Ovary (tissue), 9 donors: ENCODE data around the gene NRXN2. TPM values are rescaled to one million over a fixed set of nuclear protein-coding genes. Genes with fewer than 3 reads are reported as not detected.

ENCODE experiments used
- DNase-seq, 5 donors: peaks; one replicate each; pipeline ENCODE4 v3.0.0-alpha.2; 2019 to 2020
- H3K27ac ChIP-seq, 2 donors: fragments of 200-600 bp; one replicate each; pipeline versions ENCODE4 v1.5.1 to v1.8.0; 2019 to 2022
- H3K27me3 ChIP-seq: fragments of 200-600 bp; one replicate; pipeline ENCODE4 v1.8.0; 2022
- H3K36me3 ChIP-seq: fragments of 200-600 bp; sonication (generic); one replicate; pipeline ENCODE4 v1.5.1; 2019
- H3K4me1 ChIP-seq: one replicate; pipeline ENCODE4 v1.8.1; 2013; ENCODE audit warnings: mild to moderate bottlenecking, moderate library complexity; ENCODE audit not compliant: insufficient read depth
- H3K4me3 ChIP-seq: fragments of 200-600 bp; sonication (generic); one replicate; pipeline ENCODE4 v1.5.1; 2017
- H3K9me3 ChIP-seq, 2 donors: fragments of 200-600 bp in 1 of 2; sonication (generic) in 1 of 2; one replicate each; pipeline versions ENCODE4 v1.5.1 to v1.8.1; 2013 to 2019; ENCODE audit warnings: mild to moderate bottlenecking in 1 of 2, moderate library complexity in 1 of 2
- CTCF ChIP-seq, 3 donors: fragments of 450-650 bp in 2 of 3; fragments of 200-600 bp in 1 of 3; IDR thresholded peaks; one replicate each; pipeline versions ENCODE4 v1.5.1 to v1.8.0; 2016 to 2022; ENCODE audit warnings: antibody characterized with exemption in 3 of 3, mild to moderate bottlenecking in 1 of 3
- EP300 ChIP-seq: sonication (generic); formaldehyde crosslinking; IDR thresholded peaks from one replicate; pipeline ENCODE4 v1.6.1; 2017; ENCODE audit warnings: antibody characterized with exemption
- POLR2A ChIP-seq: fragments of 450-650 bp; IDR thresholded peaks from one replicate; pipeline ENCODE4 v1.6.1; 2017; ENCODE audit warnings: antibody characterized with exemption, mild to moderate bottlenecking, moderate library complexity
- WGBS, 3 donors: extraction: QIAGEN DNeasy Blood & Tissue Kit in 1 of 3; methylation state at CpG; one replicate each; pipeline versions ENCODE4 v1.1.5 to v1.1.7; 2013 to 2017; 5-methylcytosine and 5-hydroxymethylcytosine counted together
- intact Hi-C, 4 donors: fragments of 100-400 bp; cut with DNase I; formaldehyde crosslinking; loops; one replicate each; pipeline versions ENCODE4 v1.11.0 to v1.15.1; 2022 to 2023
- polyA plus RNA-seq, 2 donors: library from polyadenylated mRNA; stranded (reverse); fragments of 200-250 nt in 1 of 2; fragments of 350-450 nt in 1 of 2; fragmentation: Illumina TruSeq in 1 of 2; extraction: RNeasy Lipid Tissue Mini Kit (QIAGEN cat#74804) in 1 of 2; gene quantifications; one replicate each; pipeline ENCODE4 v1.2.3, GENCODE V29; 2013 to 2014
- total RNA-seq, 7 donors: library from RNA; depleted of rRNA in 2 of 7; stranded (reverse); fragments of >200 nt in 2 of 7; fragmentation: NEBNext Ultra II Directional in 3 of 7; extraction: Animal tissue kit (Norgen Biotek cat#: 25700) in 3 of 7; gene quantifications; one replicate each; pipeline versions ENCODE4 v1.1.0 to v1.2.4, GENCODE V29; 2016 to 2023
- donor health status: DM: no; HTN: no; CAD: no; lungs with moderate emphysema.
- donor health status: DM: no; HTN: no; CAD: no.
- donor health status: Bipolar disorder and iron deficiency.
- donor health status: DM: yes; HTN: yes; CAD: no.
- donor health status: DM: no; HTN: no; CAD: no.
- donor health status: DM: yes; HTN: yes; CAD: no.

Gene NRXN2
- total and polyA plus RNA-seq, 9 donors = 6.4 to 64.1 (median 19.7) TPM

GRCh38 chr11:64580412-64580811 is 142.6 kb downstream of the NRXN2 start:
- intact Hi-C loops = no loop called here
- H3K36me3 ChIP-seq = no peaks in the 10 kb centered on the region
- H3K9me3 ChIP-seq = no peaks in the 10 kb centered on the region
- no peaks in the 10 kb centered on the region for H3K27me3 ChIP-seq
- no peaks in the 10 kb centered on the region for H3K4me1 ChIP-seq
- peak in 1 of 5 donors; percentile 35 for DNase-seq
- WGBS, 3 donors = 8 to 13% (median 9%) methylated on average over 7 of the region's 7 CpGs
- H3K4me3 ChIP-seq = no peak overlapping the region
- TF ChIP-seq EP300 = no peak
- no peak for TF ChIP-seq POLR2A
- no peak for TF ChIP-seq CTCF (IDR thresholded peaks at IDR 0.05)
- no peak overlapping the region for H3K27ac ChIP-seq

DNA sequence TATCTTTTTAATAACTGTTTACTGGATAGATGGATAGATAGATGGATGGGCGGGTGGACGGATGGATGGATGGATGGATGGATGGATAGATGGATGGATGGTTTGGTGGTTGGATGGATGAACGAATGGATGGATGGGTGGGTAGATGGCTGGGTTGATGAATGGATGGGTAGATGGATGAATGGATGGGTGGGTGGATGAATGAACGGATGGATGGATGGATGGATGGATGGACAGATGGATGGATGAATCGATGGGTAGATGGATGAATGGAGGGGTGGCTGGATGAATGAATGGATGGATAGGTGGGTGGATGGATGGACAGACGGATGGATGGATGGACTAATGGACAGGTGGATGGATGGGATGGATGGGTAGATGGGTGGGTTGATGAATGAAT is 145.8 kb downstream of the NRXN2 start:
- Histone ChIP-seq H3K4me1 (no peaks in the 10 kb centered on the region), H3K9me3 (no peaks in the 10 kb centered on the region), H3K27me3 (no peaks in the 10 kb centered on the region), H3K4me3 (no peak overlapping the region), H3K36me3 (no peaks in the 10 kb centered on the region), H3K27ac (no peak overlapping the region)
- intact Hi-C loops = no loop called here
- DNase-seq = no peak
- TF ChIP-seq CTCF (IDR thresholded peaks at IDR 0.05) (no peak), POLR2A (no peak), EP300 (no peak)
- 90 to 96% (median 94%) methylated on average over 6 of the region's 6 CpGs for WGBS, 3 donors

DNA sequence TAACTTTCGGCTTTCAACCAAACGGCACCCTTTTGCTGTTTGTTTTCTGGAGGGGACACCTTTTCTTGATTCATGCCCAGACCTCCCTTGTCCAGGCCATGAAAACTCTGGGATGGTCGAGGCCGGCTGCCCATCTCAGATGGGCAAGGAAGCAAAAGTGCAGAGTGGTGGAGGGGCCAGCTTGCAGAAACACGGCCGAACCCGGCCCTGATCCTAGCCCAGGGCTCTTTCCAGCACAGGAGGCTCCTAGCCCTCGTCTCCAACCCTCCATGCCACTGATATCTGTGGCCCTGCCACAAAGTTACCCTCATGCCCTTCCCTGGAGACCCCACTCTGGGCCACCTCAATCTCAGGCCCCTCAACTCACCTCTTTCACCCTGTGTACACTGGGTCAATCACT is 150.9 kb downstream of the NRXN2 start:
- no peaks in the 10 kb centered on the region for H3K27me3 ChIP-seq
- WGBS, 3 donors = 89 to 91% (median 90%) methylated on average over 8 of the region's 8 CpGs
- no peak for DNase-seq
- intact Hi-C loops = no loop called here
- H3K9me3 ChIP-seq = no peaks in the 10 kb centered on the region
- TF ChIP-seq EP300 (no peak), CTCF (IDR thresholded peaks at IDR 0.05) (no peak), POLR2A (no peak)
- no peaks in the 10 kb centered on the region for H3K4me1 ChIP-seq
- no peak overlapping the region for H3K4me3 ChIP-seq
- no peaks in the 10 kb centered on the region for H3K36me3 ChIP-seq
- no peak overlapping the region for H3K27ac ChIP-seq

DNA sequence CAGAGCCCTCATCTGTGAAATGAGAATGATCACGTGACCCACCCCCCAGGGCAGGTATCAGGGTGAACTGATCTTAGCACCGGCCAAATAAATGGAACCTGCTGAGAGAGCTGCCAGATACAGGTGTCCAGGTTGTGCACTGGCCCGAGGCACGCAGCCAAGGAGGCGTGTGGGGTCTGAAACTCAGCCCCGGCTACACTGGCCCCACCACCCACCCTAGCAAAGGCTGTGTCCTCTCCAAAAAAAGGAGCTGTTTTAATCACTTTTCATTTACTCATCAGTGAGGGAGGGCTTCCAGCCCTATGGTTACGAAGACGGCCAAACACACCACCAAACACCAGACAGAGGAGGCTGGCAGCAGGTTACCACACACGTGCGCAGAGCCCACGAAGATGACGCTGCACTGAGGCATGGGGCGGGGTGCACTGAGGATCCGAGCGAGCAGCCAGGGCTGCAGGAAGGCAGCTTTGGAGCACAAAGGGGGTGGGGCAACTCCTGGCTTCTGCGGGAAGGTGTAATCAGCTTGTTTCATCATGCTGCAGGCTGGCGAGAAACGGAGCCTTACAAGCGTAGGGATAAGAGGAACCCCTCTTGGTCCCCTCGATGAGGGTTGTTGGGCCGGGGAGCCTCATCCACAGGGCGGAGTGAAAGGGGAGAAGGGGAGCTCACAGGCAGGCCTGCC is 151.4 kb downstream of the NRXN2 start:
- DNase-seq = peak in 2 of 5 donors; percentile 14 to 33
- H3K4me3 ChIP-seq = no peak overlapping the region
- WGBS, 3 donors = 68 to 77% (median 73%) methylated on average over 22 of the region's 22 CpGs
- intact Hi-C loops = no loop called here
- no peaks in the 10 kb centered on the region for H3K9me3 ChIP-seq
- no peak overlapping the region for H3K27ac ChIP-seq
- no peaks in the 10 kb centered on the region for H3K36me3 ChIP-seq
- TF ChIP-seq CTCF (IDR thresholded peaks at IDR 0.05) (no peak), POLR2A (no peak), EP300 (no peak)
- peaks cover 2% of the 10 kb centered on the region for H3K4me1 ChIP-seq
- no peaks in the 10 kb centered on the region for H3K27me3 ChIP-seq
